Ovary (tissue), 3 donors: ENCODE results near the gene SYCP2L.

ENCODE experiments used
- CTCF ChIP-seq, 3 donors: fragments of 450-650 bp in 2 of 3; fragments of 200-600 bp in 1 of 3; IDR thresholded peaks; one replicate each; pipeline versions ENCODE4 v1.5.1 to v1.8.0; 2016 to 2022; ENCODE audit warnings: antibody characterized with exemption in 3 of 3, mild to moderate bottlenecking in 1 of 3
- EP300 ChIP-seq: sonication (generic); formaldehyde crosslinking; IDR thresholded peaks from one replicate; pipeline ENCODE4 v1.6.1; 2017; ENCODE audit warnings: antibody characterized with exemption
- POLR2A ChIP-seq: fragments of 450-650 bp; IDR thresholded peaks from one replicate; pipeline ENCODE4 v1.6.1; 2017; ENCODE audit warnings: antibody characterized with exemption, mild to moderate bottlenecking, moderate library complexity
- donor health status: DM: no; HTN: no; CAD: no.

- TF ChIP-seq POLR2A = no peak
- TF ChIP-seq CTCF (IDR thresholded peaks at IDR 0.05) = peak in 1 of 3 donors; percentile 11
- TF ChIP-seq EP300 = no peak
Measured at GRCh38 chr6:10954590-10955010, 67.7 kb downstream of the SYCP2L start.
